GM21786 (cell line): ENCODE measurements around the gene SMIM23.

ENCODE experiments used
- ATAC-seq: cut with Tn5 transposase; IDR thresholded peaks from one replicate; pipeline ENCODE4 v1.9.1; 2021; ENCODE audit not compliant: unreplicated experiment

SMIM23 gene

DNA sequence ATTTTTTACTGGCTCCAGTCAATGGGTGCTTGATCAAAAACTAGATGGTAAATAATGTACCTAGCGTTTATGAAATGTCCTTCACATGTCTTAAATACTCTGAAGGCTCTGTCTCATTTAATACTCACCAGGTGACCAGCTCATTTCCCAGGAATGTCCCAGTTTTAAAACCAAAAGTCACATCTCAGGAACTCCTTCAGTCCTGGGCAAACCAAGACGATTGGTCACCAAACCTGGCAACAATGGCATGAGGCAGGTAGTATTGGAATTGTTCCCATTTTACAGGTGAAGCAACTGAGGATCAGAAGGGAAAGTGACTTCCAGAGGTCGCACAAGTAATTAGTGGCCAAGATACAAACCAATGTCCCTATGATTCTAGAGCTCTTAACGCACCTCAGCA lies 27.7 kb downstream of the SMIM23 start:
- no peak for ATAC-seq

DNA sequence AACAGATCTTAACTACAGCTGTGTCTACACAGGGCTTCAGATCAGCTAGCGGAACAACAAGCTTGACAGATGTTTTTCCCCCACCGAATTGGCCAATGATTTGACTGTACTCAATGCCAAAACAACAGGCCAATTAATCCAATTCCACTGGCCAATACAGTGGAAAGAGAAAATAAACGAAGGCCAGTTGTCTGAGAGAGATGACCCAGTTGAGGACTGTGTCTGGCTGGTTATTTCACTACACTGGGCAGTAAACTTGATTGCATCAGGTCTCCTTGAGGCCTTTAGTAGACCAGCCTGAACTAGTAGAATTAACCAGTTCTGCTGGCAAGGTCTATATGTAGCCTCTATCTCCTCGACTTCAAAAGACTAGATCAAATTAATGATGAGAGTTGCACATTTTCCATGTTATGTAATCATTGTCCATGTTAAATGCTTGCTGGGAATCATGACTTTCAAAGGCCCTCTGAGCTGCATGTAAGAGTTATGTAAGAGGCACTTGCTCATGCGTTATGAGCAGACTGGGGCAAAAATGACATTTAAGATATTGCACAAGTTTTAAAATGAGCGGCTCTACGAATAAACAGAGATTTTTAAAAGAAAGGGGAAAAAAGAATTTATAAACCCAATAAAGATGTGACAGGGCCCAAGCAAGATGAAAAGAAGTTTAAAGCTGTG lies 28.3 kb downstream of the SMIM23 start:
- ATAC-seq: no peak

DNA sequence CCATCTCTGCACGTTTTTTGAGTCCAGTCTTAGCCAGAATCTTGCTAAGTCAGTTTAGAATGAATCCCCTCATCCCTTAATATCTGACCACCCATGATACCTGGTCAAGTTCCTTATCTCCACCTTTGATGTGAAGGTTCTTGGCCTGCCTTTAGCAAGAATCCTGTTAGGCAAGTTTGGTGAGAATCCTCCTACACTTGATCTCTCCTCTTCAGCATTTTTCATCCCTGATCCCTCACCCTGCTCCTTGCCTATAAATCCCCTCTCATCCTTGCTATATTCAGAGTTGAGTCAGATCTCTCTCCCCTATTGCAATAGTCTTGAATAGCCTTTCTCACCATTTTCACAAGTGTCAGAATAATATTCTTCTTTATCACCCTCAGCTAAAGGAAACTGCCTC lies 31.0 kb downstream of the SMIM23 start:
- ATAC-seq: no peak

DNA sequence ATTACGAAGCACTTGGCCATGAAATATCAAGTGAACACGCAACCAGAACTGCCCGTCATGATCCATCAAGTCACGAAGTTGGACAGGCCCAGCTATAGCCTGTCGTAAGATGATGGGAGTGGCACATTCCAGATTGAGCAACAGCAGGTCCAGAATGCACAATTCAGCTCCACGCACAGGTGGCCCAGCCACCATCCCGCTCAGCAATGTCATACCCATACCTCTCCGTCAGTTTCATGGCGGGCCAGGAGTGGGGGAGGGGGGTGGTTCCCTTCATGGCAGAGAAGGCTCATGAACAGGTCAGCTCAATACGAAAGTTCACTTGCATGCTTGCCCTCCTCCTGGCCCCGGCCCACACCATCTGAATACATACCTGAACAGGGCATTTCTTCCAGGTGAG lies 34.9 kb downstream of the SMIM23 start:
- ATAC-seq: no peak

DNA sequence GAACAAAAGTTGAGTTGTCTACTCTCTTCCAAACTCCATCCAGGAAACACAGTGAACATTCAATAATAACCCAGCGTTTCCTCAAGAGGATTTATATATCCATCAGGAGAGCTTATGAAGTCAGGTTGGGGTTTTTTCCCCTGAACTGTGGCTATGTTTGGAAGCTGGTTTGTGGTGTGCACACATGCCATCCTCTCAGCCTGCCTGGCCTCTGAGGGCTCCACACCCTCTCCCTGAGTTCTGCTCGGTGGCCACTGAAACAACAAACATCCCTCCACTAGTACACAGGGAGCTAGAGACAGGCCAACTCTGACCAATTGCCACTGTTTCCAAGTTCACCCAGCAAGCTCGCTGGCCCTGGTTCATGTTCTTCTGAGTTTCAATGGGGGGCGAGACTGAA lies 35.7 kb downstream of the SMIM23 start:
- ATAC-seq: no peak

DNA sequence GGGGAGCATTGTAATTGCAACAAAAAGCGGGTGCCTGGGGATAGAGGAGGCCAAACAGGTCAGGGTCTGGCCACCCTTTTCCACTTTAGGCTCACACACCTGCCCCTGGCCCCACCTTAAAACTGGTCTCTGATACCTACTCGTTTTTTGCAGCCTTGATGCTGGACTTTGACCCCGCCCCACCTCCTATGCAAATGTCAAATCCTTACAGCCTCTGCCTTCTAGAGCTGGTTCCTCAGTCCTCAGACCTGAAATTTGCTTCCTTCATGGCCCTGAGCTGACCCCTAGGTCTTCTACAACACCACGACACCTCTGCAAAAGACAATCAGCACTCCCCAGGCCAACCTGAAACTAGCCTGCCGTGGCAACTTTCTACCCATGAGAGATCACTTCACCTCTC lies 37.7 kb downstream of the SMIM23 start:
- no peak for ATAC-seq

DNA sequence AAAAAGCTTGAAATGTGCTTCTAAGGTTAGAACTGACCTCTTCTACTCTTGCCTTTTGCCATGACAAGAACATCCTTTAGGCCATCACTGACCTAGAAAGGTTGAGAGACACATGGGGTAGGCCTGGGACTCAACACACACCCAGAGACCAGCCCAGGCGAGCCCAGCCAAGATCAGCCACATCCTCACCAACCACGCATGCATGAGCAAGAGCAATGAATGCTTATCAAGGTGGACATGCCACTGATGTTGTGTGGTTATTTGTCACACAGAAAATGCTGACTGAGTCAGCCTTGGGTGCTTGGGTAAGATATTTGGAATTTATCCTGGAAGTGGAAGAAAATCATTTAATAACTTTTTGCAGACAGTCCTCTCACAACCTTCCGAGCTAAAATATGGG lies 39.4 kb downstream of the SMIM23 start:
- ATAC-seq: no peak

DNA sequence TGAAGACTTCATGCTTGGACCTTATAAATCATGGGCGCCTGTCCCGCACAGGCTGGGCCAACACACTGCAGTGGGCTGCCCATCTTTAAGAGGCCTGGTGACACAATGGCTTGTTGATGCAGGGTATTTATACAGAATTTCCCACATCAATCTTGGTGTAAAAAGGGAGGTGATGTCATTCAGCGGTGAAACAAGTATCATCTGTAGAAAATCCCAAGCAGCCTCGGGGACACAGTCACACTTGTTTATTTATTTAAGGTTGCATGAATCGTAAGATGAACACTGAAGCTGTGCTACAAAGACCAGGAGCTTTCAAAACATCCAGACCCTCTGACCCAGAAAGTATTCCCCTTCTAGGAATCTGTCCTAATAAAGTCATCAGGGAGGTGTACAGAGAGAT lies 40.5 kb downstream of the SMIM23 start:
- no peak for ATAC-seq

DNA sequence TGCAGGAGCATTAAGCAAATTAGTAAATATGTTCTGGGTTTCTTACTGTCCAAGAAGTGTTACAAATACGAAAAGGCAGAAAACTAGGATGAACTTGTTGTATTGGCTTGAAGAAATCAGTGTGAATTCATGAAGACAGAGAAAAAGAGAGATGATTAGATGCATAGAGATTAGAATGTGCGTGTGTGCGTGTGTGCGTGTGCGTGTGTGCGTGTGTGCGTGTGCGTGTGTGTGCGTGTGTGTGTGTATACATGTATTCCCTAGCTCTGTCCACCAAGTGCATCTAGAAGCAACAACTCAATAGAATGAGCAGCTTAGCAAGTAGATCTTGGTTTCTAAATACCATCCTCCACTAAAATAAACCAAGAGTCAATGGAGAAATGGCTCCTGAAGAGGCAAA lies 41.5 kb downstream of the SMIM23 start:
- no peak for ATAC-seq

DNA sequence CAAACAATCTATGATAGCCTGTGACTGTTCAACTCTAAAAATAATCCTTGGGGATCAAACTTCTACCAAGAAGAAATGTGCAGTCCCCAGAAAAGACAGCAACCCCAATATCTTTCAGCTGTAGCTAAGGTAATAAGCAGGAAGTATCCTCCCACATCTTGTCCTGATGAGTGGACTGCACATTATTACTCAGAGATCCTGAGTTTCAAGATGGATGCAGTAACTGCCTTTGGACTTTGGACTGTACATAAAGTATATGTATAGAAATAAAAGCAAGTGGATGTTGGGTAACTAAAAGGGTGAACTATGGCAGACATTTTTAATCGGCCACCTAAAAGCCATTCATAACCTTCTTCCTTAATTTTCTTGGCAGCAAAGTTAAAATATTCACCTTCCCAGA lies 45.1 kb downstream of the SMIM23 start:
- no peak for ATAC-seq

DNA sequence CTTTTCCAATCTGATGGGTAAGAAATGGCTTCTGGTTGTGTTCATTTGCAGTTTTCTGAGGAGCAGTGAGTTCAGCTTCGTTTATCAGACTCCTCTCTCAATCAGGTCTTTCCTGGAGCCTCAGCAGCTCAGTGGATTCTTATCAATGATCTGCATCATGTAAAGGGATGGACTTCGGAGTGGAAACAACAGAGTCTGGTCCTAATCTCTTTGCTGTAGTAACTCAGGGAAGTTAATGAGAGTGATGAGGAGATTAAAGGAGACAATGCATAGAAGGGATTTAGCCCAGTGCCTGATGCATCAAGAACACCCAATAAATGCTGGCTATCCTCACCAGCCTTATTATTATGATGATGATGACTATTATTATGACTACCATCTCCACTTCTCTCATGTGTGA lies 47.2 kb downstream of the SMIM23 start:
- ATAC-seq: no peak

DNA sequence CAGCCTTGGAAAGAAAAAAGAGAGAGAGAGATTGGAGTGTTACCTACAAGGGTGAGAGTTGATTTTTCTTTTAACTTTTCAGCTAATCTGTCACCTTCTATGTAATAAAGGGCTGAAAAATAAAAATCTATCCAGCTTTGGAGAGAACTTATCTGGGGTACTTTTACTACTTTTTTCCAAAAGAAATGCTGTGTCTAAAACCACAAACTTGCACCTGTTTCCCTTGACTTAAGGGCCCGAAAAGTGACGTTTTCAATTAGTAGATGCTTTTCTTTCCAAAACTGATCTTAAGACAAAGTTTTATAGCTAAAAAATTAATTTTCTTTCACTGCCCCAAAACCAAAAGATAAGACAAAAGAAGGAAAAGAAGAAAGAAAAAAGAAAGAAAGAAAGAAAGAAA lies 48.8 kb downstream of the SMIM23 start:
- no peak for ATAC-seq

DNA sequence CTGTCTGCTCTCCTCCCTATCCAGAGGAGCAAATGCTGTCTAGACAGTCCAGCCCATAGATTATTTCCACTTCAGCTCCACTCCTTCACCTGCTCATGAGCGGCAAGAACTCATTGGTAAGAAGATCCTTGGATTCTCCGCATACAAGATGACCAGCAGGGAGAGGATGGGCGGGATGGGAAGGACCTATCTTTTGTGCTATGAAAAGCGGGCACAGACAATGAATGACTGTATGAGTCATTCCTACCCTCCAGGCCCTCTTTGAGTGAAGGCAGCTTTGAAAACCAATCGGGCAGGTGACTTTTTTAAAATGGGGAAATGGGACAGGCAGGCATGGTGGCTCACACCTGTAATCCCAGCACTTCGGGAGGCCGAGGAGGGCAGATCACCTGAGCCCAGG lies 49.4 kb downstream of the SMIM23 start:
- no peak for ATAC-seq

DNA sequence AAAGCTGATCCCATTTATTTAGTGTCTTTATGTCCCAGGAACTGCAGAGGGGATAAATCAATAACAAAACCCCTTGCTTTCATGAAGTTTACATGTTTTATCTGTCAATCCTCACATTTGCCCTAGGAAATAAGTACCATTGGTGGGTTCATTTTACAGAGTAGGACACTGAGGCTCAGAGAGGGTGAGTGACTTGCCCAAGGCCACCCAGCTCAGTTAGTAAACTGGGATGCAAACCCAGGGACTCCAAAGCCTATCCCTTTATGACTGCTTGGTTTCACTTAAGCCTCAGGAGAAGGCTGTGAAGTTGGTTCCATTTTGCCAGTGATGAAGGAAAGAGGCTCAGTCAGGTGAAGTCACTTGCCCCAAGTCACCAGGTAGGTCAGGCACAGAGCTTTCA lies 51.9 kb downstream of the SMIM23 start:
- no peak for ATAC-seq

DNA sequence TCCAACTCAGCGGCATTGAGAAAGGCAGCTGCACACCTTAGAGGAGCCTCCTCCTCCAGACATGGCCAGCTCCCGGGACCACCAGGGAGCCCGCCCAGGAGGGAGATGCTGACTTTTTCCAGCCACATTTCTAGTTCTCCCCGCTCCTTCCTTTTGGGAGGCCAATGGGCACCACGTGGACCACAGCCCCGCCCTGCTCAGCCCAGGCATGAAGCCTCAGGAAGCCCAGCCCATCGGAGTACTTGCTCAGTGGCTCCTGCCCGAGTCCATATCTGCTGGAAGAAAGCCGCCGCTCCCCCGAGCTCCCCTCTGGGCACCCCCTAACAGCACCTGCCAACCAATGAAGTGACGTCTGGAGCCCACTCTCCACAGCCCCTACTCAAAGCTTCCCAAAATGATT lies 52.4 kb downstream of the SMIM23 start:
- ATAC-seq: no peak

DNA sequence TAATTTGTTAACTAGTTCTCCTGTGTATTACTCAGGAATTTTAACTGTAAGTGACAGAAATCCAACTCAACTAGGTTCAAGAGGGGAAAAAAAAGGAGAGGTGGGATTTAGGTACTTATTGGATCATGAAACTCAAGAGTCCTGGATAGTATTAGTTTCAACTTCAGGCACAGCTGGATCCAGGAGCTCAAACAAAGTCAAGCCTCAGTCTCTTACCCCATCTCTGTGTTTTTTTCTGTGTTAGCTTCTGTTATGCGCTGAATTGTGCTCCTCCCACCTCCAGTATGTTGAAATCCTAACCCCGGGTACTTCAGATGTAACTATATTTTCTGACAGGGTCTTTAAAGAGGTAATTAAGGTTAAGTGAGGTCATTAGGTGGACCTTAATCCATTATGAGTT lies 53.5 kb downstream of the SMIM23 start:
- ATAC-seq: no peak

DNA sequence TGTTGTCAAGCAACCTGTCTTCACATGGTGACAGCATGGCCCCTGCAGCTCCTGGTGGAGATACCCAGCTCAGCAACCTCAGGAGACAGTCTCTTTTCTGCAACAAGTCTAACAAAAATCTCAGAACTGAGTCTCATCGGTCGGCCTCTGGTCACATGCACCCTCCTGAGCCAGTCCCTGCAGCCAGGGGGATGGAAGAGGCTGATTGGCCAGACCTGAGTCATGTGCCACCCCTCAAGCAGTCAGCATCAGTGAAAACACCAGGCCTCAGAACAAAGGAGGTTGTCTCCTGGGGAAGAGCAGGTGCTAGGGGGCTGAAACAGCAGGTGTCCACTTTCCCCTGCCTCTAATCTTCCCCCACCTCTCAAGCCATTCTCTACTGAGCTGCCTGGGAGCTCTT lies 54.4 kb downstream of the SMIM23 start:
- ATAC-seq: no peak
